Esophagus mucosa (tissue), 1 donor: ENCODE data around the gene CPNE8. TPM values are rescaled to one million over a fixed set of nuclear protein-coding genes. Genes with fewer than 3 reads are reported as not detected.
"Not testable (repeated sequence)": the region's sequence is repeated elsewhere in the genome, so short reads cannot be mapped to it uniquely, and the experiment has no call there.

Experiments
- ATAC-seq: fragments of 200-7000 bp; cut with Tn5 transposase; one replicate; pipeline ENCODE4 v1.9.1; 2020
- total RNA-seq: library from RNA; stranded (reverse); gene quantifications from one replicate; pipeline ENCODE4 v1.2.4, GENCODE V29; 2023
- donor health status: DM: yes; HTN: yes; CAD: no.

The CPNE8 gene
- total RNA-seq, 1 donor from 2014 or later = 11.2 TPM

- ATAC-seq = no peak
Measured at GRCh38 chr12:38823738-38824137, 81.7 kb downstream of the CPNE8 start.

GRCh38 chr12:38823314-38823713, 82.1 kb downstream of the CPNE8 start:
- ATAC-seq = no peak

- ATAC-seq = no peak
Measured at GRCh38 chr12:38817942-38818341, 87.4 kb downstream of the CPNE8 start.

- no peak for ATAC-seq
Measured at GRCh38 chr12:38813923-38814322, 91.5 kb downstream of the CPNE8 start.

- no peak for ATAC-seq
Measured at GRCh38 chr12:38811814-38812356, 93.5 kb downstream of the CPNE8 start.

GRCh38 chr12:38809832-38810231, 95.6 kb downstream of the CPNE8 start:
- ATAC-seq = no peak

- no peak for ATAC-seq
Measured at GRCh38 chr12:38788106-38788505, 117.3 kb downstream of the CPNE8 start.

GRCh38 chr12:38785381-38785780, 120.0 kb downstream of the CPNE8 start:
- no peak for ATAC-seq

- no peak for ATAC-seq
Measured at GRCh38 chr12:38783304-38783703, 122.1 kb downstream of the CPNE8 start.

- no peak for ATAC-seq
Measured at GRCh38 chr12:38782359-38782758, 123.0 kb downstream of the CPNE8 start.

GRCh38 chr12:38776647-38777046, 128.7 kb downstream of the CPNE8 start:
- peak; percentile 72 for ATAC-seq

- ATAC-seq = no peak
Measured at GRCh38 chr12:38775457-38775856, 129.9 kb downstream of the CPNE8 start.

GRCh38 chr12:38772437-38772836, 133.0 kb downstream of the CPNE8 start:
- ATAC-seq = no peak

GRCh38 chr12:38771871-38772270, 133.5 kb downstream of the CPNE8 start:
- ATAC-seq = no peak

GRCh38 chr12:38761636-38762342, 143.6 kb downstream of the CPNE8 start:
- peak; percentile 88 for ATAC-seq

GRCh38 chr12:38761111-38761510, 144.3 kb downstream of the CPNE8 start:
- no peak for ATAC-seq

GRCh38 chr12:38759621-38760020, 145.8 kb downstream of the CPNE8 start:
- no peak for ATAC-seq

- ATAC-seq = no peak
Measured at GRCh38 chr12:38746744-38747143, 158.6 kb downstream of the CPNE8 start.

- no peak for ATAC-seq
Measured at GRCh38 chr12:38745601-38746000, 159.8 kb downstream of the CPNE8 start.

- no peak for ATAC-seq
Measured at GRCh38 chr12:38744041-38744440, 161.3 kb downstream of the CPNE8 start.

GRCh38 chr12:38742496-38742895, 162.9 kb downstream of the CPNE8 start:
- ATAC-seq = not testable (repeated sequence)

- no peak for ATAC-seq
Measured at GRCh38 chr12:38736821-38737220, 168.6 kb downstream of the CPNE8 start.

- ATAC-seq = no peak
Measured at GRCh38 chr12:38732761-38733160, 172.6 kb downstream of the CPNE8 start.

- ATAC-seq = no peak
Measured at GRCh38 chr12:38728894-38729293, 176.5 kb downstream of the CPNE8 start.
